ENCODE data around the gene TBCK.

Gene TBCK

DNA sequence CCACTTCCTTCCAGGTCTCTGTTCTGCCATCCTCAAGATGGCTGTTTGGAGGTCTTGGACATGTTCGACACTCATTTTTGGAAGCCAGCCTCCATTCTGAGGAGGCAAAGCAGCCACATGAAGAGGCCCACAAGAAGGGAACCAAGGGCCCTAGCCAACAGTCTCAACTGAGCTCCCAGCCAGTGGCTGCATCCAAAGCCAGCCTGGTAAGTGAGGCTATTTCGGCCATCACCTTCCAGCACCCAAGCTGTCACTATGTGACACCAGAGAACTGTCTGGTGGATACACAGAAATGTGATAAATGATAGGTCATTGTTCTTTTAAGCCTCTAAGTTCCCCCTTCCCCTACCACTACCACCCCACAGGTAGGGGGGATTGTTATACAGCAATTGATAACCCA, 293.6 kb downstream of the TBCK start:
- TF ChIP-seq, protein P1, sequence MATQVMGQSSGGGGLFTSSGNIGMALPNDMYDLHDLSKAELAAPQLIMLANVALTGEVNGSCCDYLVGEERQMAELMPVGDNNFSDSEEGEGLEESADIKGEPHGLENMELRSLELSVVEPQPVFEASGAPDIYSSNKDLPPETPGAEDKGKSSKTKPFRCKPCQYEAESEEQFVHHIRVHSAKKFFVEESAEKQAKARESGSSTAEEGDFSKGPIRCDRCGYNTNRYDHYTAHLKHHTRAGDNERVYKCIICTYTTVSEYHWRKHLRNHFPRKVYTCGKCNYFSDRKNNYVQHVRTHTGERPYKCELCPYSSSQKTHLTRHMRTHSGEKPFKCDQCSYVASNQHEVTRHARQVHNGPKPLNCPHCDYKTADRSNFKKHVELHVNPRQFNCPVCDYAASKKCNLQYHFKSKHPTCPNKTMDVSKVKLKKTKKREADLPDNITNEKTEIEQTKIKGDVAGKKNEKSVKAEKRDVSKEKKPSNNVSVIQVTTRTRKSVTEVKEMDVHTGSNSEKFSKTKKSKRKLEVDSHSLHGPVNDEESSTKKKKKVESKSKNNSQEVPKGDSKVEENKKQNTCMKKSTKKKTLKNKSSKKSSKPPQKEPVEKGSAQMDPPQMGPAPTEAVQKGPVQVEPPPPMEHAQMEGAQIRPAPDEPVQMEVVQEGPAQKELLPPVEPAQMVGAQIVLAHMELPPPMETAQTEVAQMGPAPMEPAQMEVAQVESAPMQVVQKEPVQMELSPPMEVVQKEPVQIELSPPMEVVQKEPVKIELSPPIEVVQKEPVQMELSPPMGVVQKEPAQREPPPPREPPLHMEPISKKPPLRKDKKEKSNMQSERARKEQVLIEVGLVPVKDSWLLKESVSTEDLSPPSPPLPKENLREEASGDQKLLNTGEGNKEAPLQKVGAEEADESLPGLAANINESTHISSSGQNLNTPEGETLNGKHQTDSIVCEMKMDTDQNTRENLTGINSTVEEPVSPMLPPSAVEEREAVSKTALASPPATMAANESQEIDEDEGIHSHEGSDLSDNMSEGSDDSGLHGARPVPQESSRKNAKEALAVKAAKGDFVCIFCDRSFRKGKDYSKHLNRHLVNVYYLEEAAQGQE (IDR thresholded peaks at IDR 0.05; ENCODE audit: insufficient read depth in 1 of 2, low read depth in 2 of 2, low read length in 2 of 2): no peak
- TF ChIP-seq POLR2AphosphoS5 (IDR thresholded peaks at IDR 0.05; ENCODE audit: low read depth, low read length) (no peak), SIN3A (IDR thresholded peaks at IDR 0.05; ENCODE audit: borderline replicate concordance, insufficient read depth, low read length) (no peak), TAF1 (IDR thresholded peaks at IDR 0.05; ENCODE audit: borderline replicate concordance, insufficient read depth, low read length) (no peak), FOXP2 (optimal IDR thresholded peaks at IDR 0.05; ENCODE audit: borderline replicate concordance, extremely low read depth, extremely low read length, insufficient read depth) (no peak)

DNA sequence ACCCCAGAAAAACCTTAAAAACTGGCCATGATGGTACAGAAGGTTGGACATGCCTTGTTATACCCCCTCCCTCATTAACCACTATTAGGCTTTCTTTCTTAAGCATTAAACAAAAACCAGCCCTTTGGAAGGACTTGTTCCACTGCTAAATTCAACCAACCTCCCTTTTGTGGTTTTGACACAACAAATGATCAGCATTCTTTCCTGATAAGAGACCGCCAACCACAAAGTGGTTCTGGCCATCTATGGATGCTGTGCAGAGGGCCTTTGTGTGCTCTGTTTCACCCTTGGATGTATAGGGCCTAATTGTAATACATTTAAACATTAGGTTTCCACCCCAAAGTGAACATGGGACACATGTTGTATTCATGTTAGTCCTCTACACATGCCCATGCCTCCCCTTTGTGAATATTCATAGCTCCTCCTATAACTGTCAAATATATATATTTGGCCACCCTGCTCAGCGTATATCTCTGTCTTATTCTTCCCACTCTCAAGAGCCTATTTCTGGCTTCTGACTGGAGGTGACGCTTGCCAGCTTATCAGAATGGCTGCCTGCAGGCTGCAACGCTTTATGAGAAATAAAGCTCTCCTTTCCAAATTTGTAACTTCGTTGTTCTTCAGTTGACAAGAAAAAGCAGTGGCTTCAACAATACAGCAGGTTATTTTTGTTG, 294.1 kb downstream of the TBCK start:
- no peak for TF ChIP-seq FOXP2 (optimal IDR thresholded peaks at IDR 0.05; ENCODE audit: borderline replicate concordance, extremely low read depth, extremely low read length, insufficient read depth)
- no peak for TF ChIP-seq POLR2AphosphoS5 (IDR thresholded peaks at IDR 0.05; ENCODE audit: low read depth, low read length)

DNA sequence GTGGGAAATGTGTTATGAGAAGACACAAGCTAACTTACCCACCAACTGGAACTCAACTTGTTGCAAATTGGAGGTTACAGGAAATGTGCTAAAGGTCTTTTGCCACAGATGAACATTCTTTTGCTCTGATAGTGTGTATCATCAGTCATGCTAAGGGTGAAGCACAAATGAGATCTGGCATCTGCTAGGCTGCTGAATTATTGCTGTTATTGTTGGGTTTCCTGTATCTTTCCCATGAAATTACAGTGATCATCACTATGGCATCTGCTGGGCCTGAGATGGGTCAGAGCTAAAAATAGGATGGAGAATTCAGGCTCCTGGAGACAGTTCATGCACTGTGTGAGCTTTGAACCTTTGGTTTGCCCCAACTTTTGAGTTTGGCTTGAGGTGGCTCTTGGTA, 296.2 kb downstream of the TBCK start:
- TF ChIP-seq, protein P1 (IDR thresholded peaks at IDR 0.05; ENCODE audit: insufficient read depth in 1 of 2, low read depth in 2 of 2, low read length in 2 of 2): no peak
- TF ChIP-seq TAF1 (IDR thresholded peaks at IDR 0.05; ENCODE audit: borderline replicate concordance, insufficient read depth, low read length) (no peak), POLR2AphosphoS5 (IDR thresholded peaks at IDR 0.05; ENCODE audit: low read depth, low read length) (no peak), FOXP2 (optimal IDR thresholded peaks at IDR 0.05; ENCODE audit: borderline replicate concordance, extremely low read depth, extremely low read length, insufficient read depth) (no peak), SIN3A (IDR thresholded peaks at IDR 0.05; ENCODE audit: borderline replicate concordance, insufficient read depth, low read length) (no peak)

DNA sequence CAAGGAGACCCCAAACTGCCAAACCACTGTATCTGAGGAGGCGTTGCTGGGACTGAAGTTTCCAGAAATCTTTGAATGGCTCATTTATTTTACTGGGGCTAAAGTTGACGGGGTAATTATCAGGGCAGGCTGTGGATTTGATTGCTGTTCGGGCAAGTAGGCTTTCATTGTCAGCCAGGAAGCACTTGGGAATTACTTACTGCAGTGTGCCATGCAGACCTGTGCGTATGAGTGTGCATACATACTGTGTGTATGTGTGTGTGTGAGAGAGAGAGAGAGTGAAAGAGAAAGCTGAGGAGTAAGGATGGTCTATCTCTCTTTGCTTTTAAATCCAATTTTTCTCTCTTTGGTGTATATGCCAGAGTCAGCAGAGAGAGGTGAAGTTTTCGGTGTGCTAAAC, 298.0 kb downstream of the TBCK start:
- no peak for TF ChIP-seq FOXP2 (optimal IDR thresholded peaks at IDR 0.05; ENCODE audit: borderline replicate concordance, extremely low read depth, extremely low read length, insufficient read depth)
- no peak for TF ChIP-seq TAF1 (IDR thresholded peaks at IDR 0.05; ENCODE audit: borderline replicate concordance, insufficient read depth, low read length)

DNA sequence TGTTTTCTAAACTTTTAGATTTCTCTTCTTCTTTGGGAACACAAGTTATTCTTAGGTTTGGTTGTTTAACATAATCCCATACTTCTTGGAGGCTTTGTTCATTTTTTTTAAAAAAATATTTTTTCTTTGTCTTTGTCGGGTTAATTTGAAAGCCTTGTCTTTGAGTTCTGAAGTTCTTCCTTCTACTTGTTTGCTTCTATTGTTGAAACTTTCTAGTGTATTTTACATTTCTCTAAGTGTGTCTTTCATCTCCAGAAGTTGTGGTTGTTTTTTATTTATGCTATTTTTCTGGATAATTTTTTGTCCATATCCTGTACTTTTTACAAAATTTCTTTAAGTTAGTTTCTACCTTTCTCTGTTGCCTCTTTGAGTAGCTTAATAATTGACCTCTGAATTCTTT, 304.6 kb downstream of the TBCK start:
- TF ChIP-seq POLR2AphosphoS5 (IDR thresholded peaks at IDR 0.05; ENCODE audit: low read depth, low read length) (no peak), FOXP2 (optimal IDR thresholded peaks at IDR 0.05; ENCODE audit: borderline replicate concordance, extremely low read depth, extremely low read length, insufficient read depth) (no peak), SIN3A (IDR thresholded peaks at IDR 0.05; ENCODE audit: borderline replicate concordance, insufficient read depth, low read length) (no peak), TAF1 (IDR thresholded peaks at IDR 0.05; ENCODE audit: borderline replicate concordance, insufficient read depth, low read length) (no peak)
- TF ChIP-seq, protein P1 (IDR thresholded peaks at IDR 0.05; ENCODE audit: insufficient read depth in 1 of 2, low read depth in 2 of 2, low read length in 2 of 2): no peak

DNA sequence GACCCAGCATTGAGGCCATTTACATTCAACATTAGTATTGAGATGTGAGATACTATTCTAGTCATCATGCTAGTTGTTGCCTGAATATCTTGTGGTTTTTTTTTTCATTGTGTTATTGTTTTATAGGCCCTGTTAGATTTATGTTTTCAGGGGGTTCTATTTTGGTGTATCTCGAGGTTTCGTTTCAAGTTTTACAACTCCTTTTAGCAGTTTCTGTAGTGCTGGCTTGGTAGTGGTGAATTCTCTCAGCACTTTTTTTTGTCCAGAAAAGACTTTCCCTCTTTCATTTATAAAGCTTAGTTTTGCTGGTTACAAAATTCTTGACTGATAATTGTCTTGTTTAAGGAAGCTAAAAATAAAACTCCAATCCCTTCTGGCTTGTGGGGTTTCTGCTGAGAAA, 305.2 kb downstream of the TBCK start:
- no peak for TF ChIP-seq POLR2AphosphoS5 (IDR thresholded peaks at IDR 0.05; ENCODE audit: low read depth, low read length)
- TF ChIP-seq, protein P1 (IDR thresholded peaks at IDR 0.05; ENCODE audit: insufficient read depth in 1 of 2, low read depth in 2 of 2, low read length in 2 of 2): no peak
- no peak for TF ChIP-seq SIN3A (IDR thresholded peaks at IDR 0.05; ENCODE audit: borderline replicate concordance, insufficient read depth, low read length)
- no peak for TF ChIP-seq FOXP2 (optimal IDR thresholded peaks at IDR 0.05; ENCODE audit: borderline replicate concordance, extremely low read depth, extremely low read length, insufficient read depth)
- TF ChIP-seq TAF1 (IDR thresholded peaks at IDR 0.05; ENCODE audit: borderline replicate concordance, insufficient read depth, low read length): no peak
